IPS DF 4.7 (cell line): ENCODE results near the gene SLC29A2.
"Not testable (repeated sequence)": the region's sequence is repeated elsewhere in the genome, so short reads cannot be mapped to it uniquely, and the experiment has no call there.

Experiments used
- DNase-seq: peaks from one replicate; pipeline ENCODE4 v3.0.0-alpha.2; 2013; ENCODE audit warnings: low spot score; ENCODE audit errors: extremely low read depth

The SLC29A2 gene

GRCh38 chr11:66334605-66335442, 36.7 kb downstream of the SLC29A2 start:
- DNase-seq = no peak

DNA sequence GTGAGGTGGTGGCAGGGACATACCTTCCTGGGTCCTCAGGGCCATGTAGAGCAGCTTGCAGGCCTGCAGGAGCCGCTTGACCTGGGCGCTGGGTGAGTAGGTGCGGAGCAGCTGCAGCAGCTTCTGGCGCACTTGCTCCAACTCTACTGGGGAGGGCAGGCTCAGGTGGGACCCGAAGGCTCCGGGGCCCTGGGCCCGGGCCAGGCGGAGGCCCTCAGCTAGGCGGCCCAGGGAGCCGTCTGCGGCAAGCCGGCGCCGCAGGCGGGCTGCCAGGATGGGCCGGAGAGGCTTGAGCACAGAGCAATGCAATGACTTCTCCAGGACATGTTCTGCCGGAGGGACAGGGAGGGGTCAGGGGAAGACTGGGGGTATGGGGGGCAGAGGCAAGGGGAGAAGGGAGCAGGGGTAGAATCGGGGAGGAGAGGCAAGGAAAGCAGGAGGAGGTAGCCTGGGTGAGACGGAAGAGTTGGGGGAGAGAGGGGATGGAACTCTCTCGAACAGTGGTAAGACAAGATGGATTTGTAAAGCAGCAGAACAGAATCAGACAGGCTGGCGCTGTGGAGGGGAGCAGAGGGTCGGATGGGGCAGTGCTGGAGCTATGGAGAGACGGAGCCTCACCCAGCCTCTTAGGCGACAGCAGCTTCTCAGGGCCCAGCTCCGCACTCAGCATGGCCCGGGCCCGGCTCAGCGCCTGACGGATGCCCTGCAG, 37.5 kb downstream of the SLC29A2 start:
- no peak for DNase-seq

DNA sequence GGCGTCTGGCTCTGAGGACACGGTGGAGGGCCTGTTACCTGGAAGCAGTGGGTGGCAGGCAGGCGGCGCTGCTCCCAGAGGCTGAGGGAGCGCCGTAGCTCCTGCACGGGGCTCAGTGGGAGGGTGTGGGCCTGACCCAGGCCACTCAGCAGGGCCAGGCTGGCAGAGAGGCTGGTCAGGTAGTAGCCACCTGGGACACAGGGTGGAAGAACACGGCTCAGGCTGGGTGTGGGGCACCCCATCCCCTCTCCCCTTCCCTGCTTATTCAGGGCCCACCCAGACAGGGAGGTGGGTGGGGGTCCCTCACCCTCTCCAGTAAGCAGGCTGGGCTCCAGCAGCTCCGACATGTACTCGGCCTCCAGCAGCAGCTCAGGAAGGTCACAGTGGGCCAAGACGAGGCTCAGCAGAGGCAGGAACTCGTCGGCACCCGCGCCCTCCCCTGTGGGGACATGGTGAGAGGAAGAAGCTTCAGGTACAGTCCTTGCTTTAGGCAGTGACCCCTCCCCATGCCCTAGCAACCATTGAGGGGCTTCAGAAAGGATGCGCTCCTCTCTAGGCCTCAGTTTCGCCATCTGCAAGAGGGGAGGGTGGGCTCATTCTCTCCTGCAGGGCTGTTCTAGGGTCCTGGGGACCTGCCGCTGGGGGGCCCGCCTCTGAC, 38.2 kb downstream of the SLC29A2 start:
- DNase-seq = no peak

- no peak for DNase-seq
Measured at GRCh38 chr11:66332371-66333219, 39.0 kb downstream of the SLC29A2 start.

GRCh38 chr11:66331542-66332370, 39.8 kb downstream of the SLC29A2 start:
- no peak for DNase-seq

GRCh38 chr11:66330931-66331330, 40.6 kb downstream of the SLC29A2 start:
- no peak for DNase-seq

- no peak for DNase-seq
Measured at GRCh38 chr11:66329165-66329673, 42.3 kb downstream of the SLC29A2 start.

DNA sequence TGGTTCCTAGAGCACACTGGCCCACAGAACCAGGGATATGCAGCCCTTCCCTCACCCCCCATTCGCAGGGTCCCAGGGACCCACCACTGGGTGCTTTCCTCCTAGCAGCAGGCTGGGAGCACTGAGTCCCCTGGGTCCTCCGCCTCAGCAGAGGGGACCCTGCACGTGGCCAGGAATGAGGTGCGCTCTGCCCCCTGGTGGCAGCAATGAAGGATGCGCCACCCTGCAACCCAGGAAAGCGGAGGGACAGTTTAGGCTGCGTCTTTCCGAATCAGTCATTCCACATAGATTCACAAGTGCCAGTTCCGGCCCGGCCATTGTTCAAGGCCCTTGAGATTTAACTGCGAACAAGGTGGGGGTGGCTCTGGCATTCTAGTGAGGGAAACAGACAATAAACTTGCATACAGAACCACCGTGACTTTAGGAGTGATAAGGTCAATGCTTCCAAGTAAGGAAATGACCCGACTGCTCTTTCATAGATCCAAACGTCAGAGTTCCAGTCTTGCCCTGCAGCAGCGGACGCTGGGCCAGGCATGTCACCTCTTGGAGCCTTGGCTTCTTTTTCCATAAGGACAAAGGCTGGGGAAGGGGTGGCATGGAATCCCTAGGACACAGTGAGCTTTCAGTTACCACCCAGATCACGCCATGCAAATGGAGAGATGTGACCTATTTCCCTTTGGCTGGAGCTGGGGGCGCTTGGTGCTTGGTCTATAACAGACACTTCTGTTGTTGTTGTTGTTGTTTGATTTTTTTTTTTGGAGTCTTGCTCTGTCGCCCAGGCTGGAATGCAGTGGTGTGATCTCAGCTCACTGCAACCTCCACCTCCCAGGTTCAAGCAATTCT, 43.0 kb downstream of the SLC29A2 start:
- no peak for DNase-seq

- no peak for DNase-seq
Measured at GRCh38 chr11:66328031-66328301, 43.6 kb downstream of the SLC29A2 start.

GRCh38 chr11:66327171-66328030, 44.2 kb downstream of the SLC29A2 start:
- DNase-seq = no peak

- no peak for DNase-seq
Measured at GRCh38 chr11:66326261-66327111, 45.1 kb downstream of the SLC29A2 start.

GRCh38 chr11:66325263-66325671, 46.3 kb downstream of the SLC29A2 start:
- no peak for DNase-seq

DNA sequence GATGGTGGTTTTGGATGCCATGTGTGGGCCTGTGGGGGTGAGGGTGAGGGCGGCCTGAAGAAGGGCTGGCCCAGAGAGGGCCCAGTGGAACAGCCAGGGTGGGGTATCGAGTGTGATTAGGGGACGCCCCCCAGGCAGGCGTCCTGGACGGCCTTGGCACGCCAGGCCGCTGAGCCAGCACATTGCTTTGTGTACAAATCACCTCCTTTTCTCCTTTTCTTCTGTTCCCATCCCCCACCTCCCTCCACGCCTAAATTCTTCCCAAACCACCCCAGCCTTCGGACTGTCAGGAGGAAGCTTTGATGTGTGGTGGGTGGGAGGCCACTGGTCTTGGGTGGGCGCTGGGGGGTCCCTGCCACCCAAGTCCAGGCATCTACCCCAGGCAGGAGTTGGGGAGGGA, 46.9 kb downstream of the SLC29A2 start:
- DNase-seq = no peak

DNA sequence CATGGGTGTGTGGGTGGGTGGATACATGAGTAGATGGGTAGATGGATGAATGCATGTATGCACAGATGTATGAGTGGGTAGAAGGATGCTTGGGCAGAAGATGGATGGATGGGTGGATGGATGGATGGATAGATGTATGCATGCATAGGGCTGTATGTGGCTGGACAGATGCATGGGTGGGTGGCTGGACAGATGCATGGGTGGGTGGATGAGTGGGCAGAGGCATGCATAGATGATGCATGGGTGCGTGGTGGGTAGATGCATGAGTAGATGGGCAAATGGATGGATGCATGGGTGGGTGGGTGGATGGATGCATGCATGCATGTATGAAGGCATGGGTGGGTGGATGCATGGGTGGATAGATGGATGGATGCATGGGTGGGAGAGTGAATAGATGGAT, 47.9 kb downstream of the SLC29A2 start:
- no peak for DNase-seq

GRCh38 chr11:66322732-66323427, 48.7 kb downstream of the SLC29A2 start:
- DNase-seq = no peak

DNA sequence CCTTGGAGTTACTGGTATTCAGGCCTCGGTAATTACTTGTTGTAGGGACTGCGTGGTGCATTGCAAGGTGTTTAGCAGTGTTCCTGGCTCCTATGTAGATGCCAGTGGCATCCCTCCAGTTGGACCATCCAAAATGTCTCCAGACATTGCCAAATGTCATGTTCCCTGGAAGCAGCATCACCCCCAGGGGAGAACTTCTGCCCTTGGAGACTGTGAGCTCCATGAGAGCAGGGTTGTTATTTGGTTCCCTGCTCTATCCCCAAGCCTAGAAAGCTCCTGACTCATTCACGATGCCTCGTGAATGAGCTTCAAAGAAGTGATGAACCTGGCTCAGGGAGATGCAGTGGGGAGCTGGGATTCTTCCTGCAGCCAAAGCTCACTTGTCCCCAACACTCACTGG, 50.0 kb downstream of the SLC29A2 start:
- no peak for DNase-seq

DNA sequence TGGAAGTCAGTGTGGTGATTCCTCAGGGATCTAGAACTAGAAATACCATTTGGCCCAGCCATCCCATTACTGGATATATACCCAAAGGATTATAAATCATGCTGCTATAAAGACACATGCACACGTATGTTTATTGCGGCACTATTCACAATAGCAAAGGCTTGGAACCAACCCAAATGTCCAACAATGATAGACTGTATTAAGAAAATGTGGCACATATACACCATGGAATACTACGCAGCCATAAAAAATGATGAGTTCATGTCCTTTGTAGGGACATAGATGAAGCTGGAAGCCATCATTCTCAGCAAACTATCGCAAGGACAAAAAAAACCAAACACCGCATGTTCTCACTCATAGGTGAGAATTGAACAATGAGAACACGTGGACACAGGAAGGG, 50.8 kb downstream of the SLC29A2 start:
- not testable (repeated sequence) for DNase-seq
